Esophagus squamous epithelium (tissue), 5 donors: ENCODE data around the gene PAAF1. TPM values are rescaled to one million over a fixed set of nuclear protein-coding genes. Genes with fewer than 3 reads are reported as not detected.

Experiments
- DNase-seq: peaks from one replicate; lab custom pipeline; 2025; lab: John Stamatoyannopoulos, UW
- H3K27ac ChIP-seq, 4 donors: fragments of 200-600 bp; sonication (generic); one replicate each; pipeline ENCODE4 v1.5.1; 2016 to 2019; ENCODE audit warnings: mild to moderate bottlenecking in 1 of 4
- H3K27me3 ChIP-seq, 4 donors: fragments of 200-600 bp; sonication (generic); 1 replicate in 3 of 4; 2 replicates in 1 of 4; pipeline versions ENCODE4 v1.5.1 to v1.6.0; 2017 to 2021; ENCODE audit warnings: antibody characterized with exemption in 1 of 4
- H3K36me3 ChIP-seq, 3 donors: fragments of 200-600 bp; sonication (generic); one replicate each; pipeline ENCODE4 v1.5.1; 2016 to 2019
- H3K4me1 ChIP-seq, 3 donors: fragments of 200-600 bp; sonication (generic); one replicate each; pipeline ENCODE4 v1.5.1; 2017 to 2019
- H3K4me3 ChIP-seq, 4 donors: fragments of 200-600 bp; sonication (generic); 1 replicate in 3 of 4; 2 replicates in 1 of 4; pipeline ENCODE4 v1.5.1; 2016 to 2019; ENCODE audit warnings: mild to moderate bottlenecking in 2 of 4, moderate library complexity in 1 of 4
- H3K9me3 ChIP-seq, 3 donors: fragments of 200-600 bp; sonication (generic); one replicate each; pipeline ENCODE4 v1.5.1; 2016 to 2019
- POLR2A ChIP-seq, 4 donors: fragments of 450-650 bp; IDR thresholded peaks; one replicate each; pipeline ENCODE4 v1.6.1; 2017; ENCODE audit warnings: antibody characterized with exemption in 4 of 4, mild to moderate bottlenecking in 4 of 4, moderate library complexity in 3 of 4
- WGBS, 2 donors: methylation state at CpG; one replicate each; pipeline ENCODE4 v1.1.5; 2018; 5-methylcytosine and 5-hydroxymethylcytosine counted together
- intact Hi-C: fragments of 100-400 bp; cut with DNase I; formaldehyde crosslinking; loops from one replicate; pipeline ENCODE4 v1.15.0; 2022
- total RNA-seq, 4 donors: library from RNA; depleted of rRNA; stranded (reverse); fragments of >200 nt; gene quantifications; one replicate each; pipeline ENCODE4 v1.1.0, GENCODE V29; 2016
- TF ChIP-seq, protein P1 (sequence below), 6 experiments: fragments of 450-650 bp in 4 of 6; fragments of 200-600 bp in 2 of 6; sonication (generic) in 2 of 6; IDR thresholded peaks; one replicate each; pipeline ENCODE4 v1.5.1; 2016 to 2019; ENCODE audit warnings: antibody characterized with exemption in 6 of 6, mild to moderate bottlenecking in 4 of 6, moderate library complexity in 4 of 6
- donor health status: DM: yes; HTN: yes; CAD: no.

PAAF1 gene
- total RNA-seq, 4 donors from 2014 or later = 4.3 to 10.9 (median 8.3) TPM

DNA sequence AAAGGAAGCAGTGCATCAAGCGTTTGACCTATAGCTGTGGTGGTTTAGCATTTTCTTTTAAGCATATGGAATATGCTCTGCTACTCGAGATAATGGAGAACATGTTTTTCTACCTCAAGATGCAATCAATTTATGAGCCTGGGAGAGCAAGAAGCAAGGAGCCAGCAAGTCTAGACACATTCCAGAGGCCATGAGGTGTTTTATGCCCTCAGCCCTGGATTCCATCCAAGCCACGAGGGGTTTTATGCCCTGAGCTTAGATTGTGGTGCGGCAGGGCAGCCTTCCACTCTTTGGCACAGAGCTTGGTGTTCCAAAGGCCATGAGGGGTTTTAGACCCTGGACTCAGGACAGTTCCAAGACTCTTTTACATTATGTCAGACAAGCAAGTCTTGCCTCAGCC, 62.3 kb downstream of the PAAF1 start:
- TF ChIP-seq POLR2A (IDR thresholded peaks at IDR 0.05) = no peak
- TF ChIP-seq, protein P1, sequence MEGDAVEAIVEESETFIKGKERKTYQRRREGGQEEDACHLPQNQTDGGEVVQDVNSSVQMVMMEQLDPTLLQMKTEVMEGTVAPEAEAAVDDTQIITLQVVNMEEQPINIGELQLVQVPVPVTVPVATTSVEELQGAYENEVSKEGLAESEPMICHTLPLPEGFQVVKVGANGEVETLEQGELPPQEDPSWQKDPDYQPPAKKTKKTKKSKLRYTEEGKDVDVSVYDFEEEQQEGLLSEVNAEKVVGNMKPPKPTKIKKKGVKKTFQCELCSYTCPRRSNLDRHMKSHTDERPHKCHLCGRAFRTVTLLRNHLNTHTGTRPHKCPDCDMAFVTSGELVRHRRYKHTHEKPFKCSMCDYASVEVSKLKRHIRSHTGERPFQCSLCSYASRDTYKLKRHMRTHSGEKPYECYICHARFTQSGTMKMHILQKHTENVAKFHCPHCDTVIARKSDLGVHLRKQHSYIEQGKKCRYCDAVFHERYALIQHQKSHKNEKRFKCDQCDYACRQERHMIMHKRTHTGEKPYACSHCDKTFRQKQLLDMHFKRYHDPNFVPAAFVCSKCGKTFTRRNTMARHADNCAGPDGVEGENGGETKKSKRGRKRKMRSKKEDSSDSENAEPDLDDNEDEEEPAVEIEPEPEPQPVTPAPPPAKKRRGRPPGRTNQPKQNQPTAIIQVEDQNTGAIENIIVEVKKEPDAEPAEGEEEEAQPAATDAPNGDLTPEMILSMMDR (IDR thresholded peaks at IDR 0.05) = no peak
- Histone ChIP-seq H3K36me3 (peaks cover 0 to 9% (median 0%) of the 10 kb centered on the region in 3 donors), H3K9me3 (no peaks in the 10 kb centered on the region), H3K4me3 (no peak overlapping the region), H3K4me1 (peaks cover 0 to 6% (median 0%) of the 10 kb centered on the region in 3 donors), H3K27ac (no peak overlapping the region), H3K27me3 (no peaks in the 10 kb centered on the region)
- intact Hi-C loops = no loop called here
- 49 to 72% methylated on average over 4 of the region's 4 CpGs for WGBS, 2 donors
- DNase-seq = no peak

DNA sequence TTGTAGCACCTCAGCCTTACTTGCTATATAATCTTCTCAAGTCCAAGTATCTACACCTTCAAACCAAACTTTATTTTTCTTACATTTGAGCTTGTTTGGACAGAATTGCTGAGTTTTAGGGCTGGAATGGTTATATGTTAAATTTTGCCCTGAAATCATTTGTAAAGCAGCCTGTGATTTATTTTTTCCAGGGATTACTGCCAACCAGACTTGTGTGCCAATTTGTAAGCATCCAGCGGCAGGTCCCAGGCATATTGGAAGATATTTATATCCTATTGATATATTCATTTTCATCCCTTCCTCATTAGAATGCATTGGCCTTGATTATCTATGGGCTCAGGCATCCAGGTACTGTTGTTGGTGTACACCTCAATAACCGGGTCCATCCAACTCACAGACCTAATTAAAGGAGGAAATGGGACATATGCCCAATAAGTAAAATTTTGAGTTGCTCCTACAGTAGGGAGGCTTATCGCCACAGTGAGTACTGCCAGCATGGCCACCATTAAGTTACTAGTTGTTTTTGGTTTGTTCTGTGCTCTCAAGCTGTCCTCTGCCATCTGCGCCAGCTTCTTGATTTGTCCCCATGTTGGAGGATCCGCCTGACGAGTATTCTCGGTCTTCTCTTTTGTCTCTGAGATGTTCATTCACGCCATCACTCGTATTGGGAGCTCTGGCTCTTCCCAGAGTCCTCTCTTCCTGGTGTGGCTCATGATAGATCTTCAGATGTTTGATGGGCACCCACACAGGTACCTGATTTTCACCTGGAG, 64.2 kb downstream of the PAAF1 start:
- no peaks in the 10 kb centered on the region for H3K9me3 ChIP-seq
- H3K4me3 ChIP-seq = no peak overlapping the region
- no peak for DNase-seq
- H3K4me1 ChIP-seq = peaks cover 0 to 8% (median 0%) of the 10 kb centered on the region in 3 donors
- 85 to 92% methylated on average over 9 of the region's 9 CpGs for WGBS, 2 donors
- TF ChIP-seq, protein P1 (IDR thresholded peaks at IDR 0.05) = no peak
- no peak for TF ChIP-seq POLR2A (IDR thresholded peaks at IDR 0.05)
- H3K27me3 ChIP-seq = no peaks in the 10 kb centered on the region
- intact Hi-C loops = no loop called here
- no peaks in the 10 kb centered on the region for H3K36me3 ChIP-seq
- H3K27ac ChIP-seq = no peak overlapping the region

DNA sequence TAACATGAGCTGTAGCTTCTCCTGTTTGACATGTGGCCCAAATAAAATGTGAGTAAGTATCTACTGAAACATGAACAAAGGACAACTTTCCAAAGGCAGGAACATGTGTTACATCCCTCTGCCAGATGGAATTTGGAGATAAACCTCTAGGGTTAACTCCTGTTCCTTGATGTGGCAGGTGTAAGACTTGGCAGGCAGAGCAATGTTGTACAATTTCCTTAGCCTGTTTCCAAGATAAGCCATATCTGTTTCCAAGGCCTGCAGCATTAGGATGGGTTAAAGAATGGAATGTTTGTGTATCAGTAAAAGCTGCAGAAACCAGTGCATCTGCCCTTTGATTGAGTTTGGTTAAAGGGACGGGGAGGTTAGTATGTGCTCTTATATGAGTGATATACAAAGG, 65.2 kb downstream of the PAAF1 start:
- Histone ChIP-seq H3K4me1 (peaks cover 0 to 8% (median 0%) of the 10 kb centered on the region in 3 donors), H3K9me3 (no peaks in the 10 kb centered on the region), H3K27me3 (no peaks in the 10 kb centered on the region), H3K4me3 (no peak overlapping the region), H3K27ac (no peak overlapping the region), H3K36me3 (no peaks in the 10 kb centered on the region)
- intact Hi-C loops = no loop called here
- TF ChIP-seq POLR2A (IDR thresholded peaks at IDR 0.05) = no peak
- TF ChIP-seq, protein P1 (IDR thresholded peaks at IDR 0.05) = no peak
- no peak for DNase-seq
- 41 to 63% methylated on average over 1 of the region's 1 CpG for WGBS, 2 donors

DNA sequence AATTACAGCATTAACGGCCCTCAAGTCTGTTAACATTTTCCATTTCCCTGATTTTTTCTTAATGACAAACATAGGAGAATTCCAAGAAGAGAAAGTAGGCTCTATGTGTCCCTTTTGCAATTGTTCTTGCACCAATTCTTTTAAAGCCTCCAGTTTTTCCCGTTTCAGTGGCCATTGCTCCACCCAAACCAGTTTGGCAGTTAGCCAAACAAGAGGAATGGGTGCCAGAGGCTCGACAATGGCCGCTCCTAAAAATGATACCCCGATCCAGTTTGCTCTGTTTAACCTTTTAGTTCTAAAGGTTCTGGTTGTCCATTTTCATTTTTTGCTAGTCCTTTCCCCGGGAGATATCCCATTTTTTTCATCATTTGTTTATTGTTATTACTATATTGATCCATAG, 67.3 kb downstream of the PAAF1 start:
- H3K4me3 ChIP-seq = no peak overlapping the region
- intact Hi-C loops = no loop called here
- H3K9me3 ChIP-seq = no peaks in the 10 kb centered on the region
- no peak for DNase-seq
- no peak overlapping the region for H3K27ac ChIP-seq
- H3K27me3 ChIP-seq = no peaks in the 10 kb centered on the region
- whole genome bisulfite sequencing, 2 donors = 47 to 49% methylated on average over 6 of the region's 6 CpGs
- no peaks in the 10 kb centered on the region for H3K36me3 ChIP-seq
- peaks cover 0 to 8% (median 0%) of the 10 kb centered on the region in 3 donors for H3K4me1 ChIP-seq
- no peak for TF ChIP-seq POLR2A (IDR thresholded peaks at IDR 0.05)

DNA sequence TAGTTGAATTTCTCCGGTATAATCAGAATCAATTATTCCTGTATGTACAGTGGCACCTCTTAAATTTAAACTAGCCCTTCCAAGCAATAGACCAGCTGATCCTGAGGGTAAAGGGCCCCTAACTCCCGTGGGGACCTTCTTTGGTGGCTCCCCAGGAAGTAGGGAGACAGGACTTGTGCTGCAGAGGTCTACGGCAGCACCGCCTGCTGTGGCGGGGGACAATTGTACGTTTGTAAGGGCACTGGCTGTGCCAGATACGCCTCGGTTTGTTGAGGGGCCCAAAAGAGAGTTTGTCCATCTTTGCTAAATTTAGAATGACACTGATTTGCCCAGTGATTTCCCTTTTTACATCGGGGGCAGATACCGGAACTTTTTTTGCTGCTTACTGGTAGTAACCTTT, 68.1 kb downstream of the PAAF1 start:
- Histone ChIP-seq H3K27ac (no peak overlapping the region), H3K36me3 (no peaks in the 10 kb centered on the region), H3K4me1 (peaks cover 0 to 8% (median 0%) of the 10 kb centered on the region in 3 donors), H3K4me3 (no peak overlapping the region), H3K9me3 (no peaks in the 10 kb centered on the region), H3K27me3 (no peaks in the 10 kb centered on the region)
- intact Hi-C loops = no loop called here
- 66 to 76% methylated on average over 4 to 6 of the region's 10 CpGs for WGBS, 2 donors
- TF ChIP-seq POLR2A (IDR thresholded peaks at IDR 0.05) = no peak
- TF ChIP-seq, protein P1 (IDR thresholded peaks at IDR 0.05) = no peak
- DNase-seq = no peak
